ENCODE data around the gene SUPT3H.

DNA sequence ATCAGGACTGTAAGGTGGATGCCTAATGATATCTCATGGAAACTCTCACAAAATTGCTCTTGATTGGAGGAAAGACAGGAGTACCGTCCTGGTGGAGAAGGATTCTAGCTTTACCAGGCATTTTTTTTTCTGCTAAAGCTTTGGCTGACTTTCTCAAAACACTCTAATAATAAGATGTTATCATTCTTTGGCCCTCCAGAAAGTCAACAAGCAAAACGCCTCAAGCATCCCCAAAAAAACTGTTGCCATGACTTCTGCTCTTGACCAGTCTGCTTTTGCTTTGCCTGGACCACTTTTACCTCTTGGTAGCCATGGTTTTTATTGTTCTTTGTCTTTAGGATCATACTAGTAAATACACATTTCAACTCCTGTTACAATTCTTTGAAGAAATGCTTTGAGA lies 105.1 kb downstream of the SUPT3H start:
- TF ChIP-seq, protein P1, sequence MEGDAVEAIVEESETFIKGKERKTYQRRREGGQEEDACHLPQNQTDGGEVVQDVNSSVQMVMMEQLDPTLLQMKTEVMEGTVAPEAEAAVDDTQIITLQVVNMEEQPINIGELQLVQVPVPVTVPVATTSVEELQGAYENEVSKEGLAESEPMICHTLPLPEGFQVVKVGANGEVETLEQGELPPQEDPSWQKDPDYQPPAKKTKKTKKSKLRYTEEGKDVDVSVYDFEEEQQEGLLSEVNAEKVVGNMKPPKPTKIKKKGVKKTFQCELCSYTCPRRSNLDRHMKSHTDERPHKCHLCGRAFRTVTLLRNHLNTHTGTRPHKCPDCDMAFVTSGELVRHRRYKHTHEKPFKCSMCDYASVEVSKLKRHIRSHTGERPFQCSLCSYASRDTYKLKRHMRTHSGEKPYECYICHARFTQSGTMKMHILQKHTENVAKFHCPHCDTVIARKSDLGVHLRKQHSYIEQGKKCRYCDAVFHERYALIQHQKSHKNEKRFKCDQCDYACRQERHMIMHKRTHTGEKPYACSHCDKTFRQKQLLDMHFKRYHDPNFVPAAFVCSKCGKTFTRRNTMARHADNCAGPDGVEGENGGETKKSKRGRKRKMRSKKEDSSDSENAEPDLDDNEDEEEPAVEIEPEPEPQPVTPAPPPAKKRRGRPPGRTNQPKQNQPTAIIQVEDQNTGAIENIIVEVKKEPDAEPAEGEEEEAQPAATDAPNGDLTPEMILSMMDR (IDR thresholded peaks at IDR 0.05; ENCODE audit: low read depth, low read length), result no peak
- TF ChIP-seq MYC (IDR thresholded peaks at IDR 0.05; ENCODE audit: low read depth, low read length), result no peak
- no peak for TF ChIP-seq POLR2A (IDR thresholded peaks at IDR 0.05; ENCODE audit: extremely low read depth, insufficient read length)
